ENCODE data around the gene SEMA4G. TPM values are rescaled to one million over a fixed set of nuclear protein-coding genes. Genes with fewer than 3 reads are reported as not detected.

Gene SEMA4G
- total and polyA plus RNA-seq, 2 experiments from 2014 or later: 5.3 to 8.5 TPM

DNA sequence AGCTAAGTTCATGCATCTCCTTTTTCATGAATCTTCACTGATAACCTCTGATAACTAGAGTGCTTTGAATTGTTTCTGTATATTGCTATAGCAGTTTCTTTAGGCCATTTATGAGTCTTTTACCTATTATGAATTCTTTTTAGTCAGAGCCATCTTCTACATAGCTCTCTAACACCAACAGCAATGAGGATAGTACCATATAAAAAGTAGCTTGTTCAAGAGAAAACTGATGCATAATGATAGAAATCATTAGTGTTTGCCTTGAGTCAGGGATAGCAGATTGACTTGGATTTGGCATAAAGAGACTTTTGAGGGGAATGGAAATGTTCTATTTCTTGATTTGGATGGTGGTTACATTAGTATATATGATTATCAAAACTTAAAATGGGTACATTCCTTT lies 25.8 kb upstream of the SEMA4G start:
- no peak for TF ChIP-seq JUNB (IDR thresholded peaks at IDR 0.05; ENCODE audit: unreplicated experiment)
- no peak for TF ChIP-seq EZH2 (IDR thresholded peaks at IDR 0.05; ENCODE audit: low read depth, unreplicated experiment)
- no peak for TF ChIP-seq ETS1 (IDR thresholded peaks at IDR 0.05)
- TF ChIP-seq ZNF331 (CRISPR knock-in tag; IDR thresholded peaks at IDR 0.05; ENCODE audit: low read depth): no peak
- TF ChIP-seq POLR2AphosphoS5 (IDR thresholded peaks at IDR 0.05; ENCODE audit: low read depth): no peak
- TF ChIP-seq EZH2phosphoT487 (IDR thresholded peaks at IDR 0.05; ENCODE audit: unreplicated experiment): no peak
- TF ChIP-seq, protein P1, sequence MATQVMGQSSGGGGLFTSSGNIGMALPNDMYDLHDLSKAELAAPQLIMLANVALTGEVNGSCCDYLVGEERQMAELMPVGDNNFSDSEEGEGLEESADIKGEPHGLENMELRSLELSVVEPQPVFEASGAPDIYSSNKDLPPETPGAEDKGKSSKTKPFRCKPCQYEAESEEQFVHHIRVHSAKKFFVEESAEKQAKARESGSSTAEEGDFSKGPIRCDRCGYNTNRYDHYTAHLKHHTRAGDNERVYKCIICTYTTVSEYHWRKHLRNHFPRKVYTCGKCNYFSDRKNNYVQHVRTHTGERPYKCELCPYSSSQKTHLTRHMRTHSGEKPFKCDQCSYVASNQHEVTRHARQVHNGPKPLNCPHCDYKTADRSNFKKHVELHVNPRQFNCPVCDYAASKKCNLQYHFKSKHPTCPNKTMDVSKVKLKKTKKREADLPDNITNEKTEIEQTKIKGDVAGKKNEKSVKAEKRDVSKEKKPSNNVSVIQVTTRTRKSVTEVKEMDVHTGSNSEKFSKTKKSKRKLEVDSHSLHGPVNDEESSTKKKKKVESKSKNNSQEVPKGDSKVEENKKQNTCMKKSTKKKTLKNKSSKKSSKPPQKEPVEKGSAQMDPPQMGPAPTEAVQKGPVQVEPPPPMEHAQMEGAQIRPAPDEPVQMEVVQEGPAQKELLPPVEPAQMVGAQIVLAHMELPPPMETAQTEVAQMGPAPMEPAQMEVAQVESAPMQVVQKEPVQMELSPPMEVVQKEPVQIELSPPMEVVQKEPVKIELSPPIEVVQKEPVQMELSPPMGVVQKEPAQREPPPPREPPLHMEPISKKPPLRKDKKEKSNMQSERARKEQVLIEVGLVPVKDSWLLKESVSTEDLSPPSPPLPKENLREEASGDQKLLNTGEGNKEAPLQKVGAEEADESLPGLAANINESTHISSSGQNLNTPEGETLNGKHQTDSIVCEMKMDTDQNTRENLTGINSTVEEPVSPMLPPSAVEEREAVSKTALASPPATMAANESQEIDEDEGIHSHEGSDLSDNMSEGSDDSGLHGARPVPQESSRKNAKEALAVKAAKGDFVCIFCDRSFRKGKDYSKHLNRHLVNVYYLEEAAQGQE (IDR thresholded peaks at IDR 0.05; ENCODE audit: unreplicated experiment): no peak
- TF ChIP-seq CTCF (conservative IDR thresholded peaks at IDR 0.05; ENCODE audit: low read depth in 2 of 2): no peak
- Histone ChIP-seq H3K4me2 (no peak overlapping the region), H3K4me1 (ENCODE audit: insufficient read depth) (no peaks in the 10 kb centered on the region), H3F3A (replicated peaks; ENCODE audit: low read depth) (no peaks in the 10 kb centered on the region), H3K9me2 (ENCODE audit: insufficient read depth) (no peaks in the 10 kb centered on the region), H3K27ac (ENCODE audit: low read depth) (no peak overlapping the region), H3K79me2 (replicated peaks; ENCODE audit: insufficient read depth) (no peaks in the 10 kb centered on the region), H2AFZ (no peak overlapping the region), H3K36me3 (ENCODE audit: insufficient read depth) (peaks cover 36% of the 10 kb centered on the region), H3K27me3 (ENCODE audit: insufficient read depth) (no peaks in the 10 kb centered on the region), H4K20me1 (replicated peaks; ENCODE audit: insufficient read depth) (no peaks in the 10 kb centered on the region), H3K4me3 (no peak overlapping the region)
- peaks cover 59% of the 10 kb centered on the region for H3K36me3 Mint-ChIP-seq (ENCODE audit: low read depth)
- DNase-seq (ENCODE audit: low spot score) (no peak), ATAC-seq (no peak)
- H3K27me3 Mint-ChIP-seq (ENCODE audit: insufficient read depth, low read depth, poor library complexity): no peaks in the 10 kb centered on the region
- no peak overlapping the region for H3K4me3 Mint-ChIP-seq
- H3K9me3 Mint-ChIP-seq: no peaks in the 10 kb centered on the region; the same call in 2 of the 3 replicates
- H3K27ac Mint-ChIP-seq: no peak overlapping the region
- no peaks in the 10 kb centered on the region for H3K4me1 Mint-ChIP-seq

- Mint-ChIP-seq H3K27me3 (ENCODE audit: insufficient read depth, low read depth, poor library complexity) (no peaks in the 10 kb centered on the region), H3K36me3 (ENCODE audit: low read depth) (peaks cover 56% of the 10 kb centered on the region), H3K4me1 (no peaks in the 10 kb centered on the region), H3K4me3 (no peak overlapping the region), H3K27ac (no peak overlapping the region), H3K9me3 (no peaks in the 10 kb centered on the region; the same call in 2 of the 3 replicates)
- Histone ChIP-seq H3K4me3 (no peak overlapping the region), H3K36me3 (ENCODE audit: insufficient read depth) (peaks cover 39% of the 10 kb centered on the region), H3K27me3 (ENCODE audit: insufficient read depth) (no peaks in the 10 kb centered on the region), H3K27ac (ENCODE audit: low read depth) (no peak overlapping the region), H3K4me2 (no peak overlapping the region), H3F3A (replicated peaks; ENCODE audit: low read depth) (no peaks in the 10 kb centered on the region), H3K4me1 (ENCODE audit: insufficient read depth) (no peaks in the 10 kb centered on the region), H3K79me2 (replicated peaks; ENCODE audit: insufficient read depth) (no peaks in the 10 kb centered on the region), H4K20me1 (replicated peaks; ENCODE audit: insufficient read depth) (0 out of 2 replicates have a peak, but pooled peaks cover 4% of the 10 kb centered on the region), H2AFZ (no peak overlapping the region), H3K9me2 (ENCODE audit: insufficient read depth) (no peaks in the 10 kb centered on the region)
- ATAC-seq: no peak
- DNase-seq (ENCODE audit: low spot score): no peak
- TF ChIP-seq EZH2 (IDR thresholded peaks at IDR 0.05; ENCODE audit: low read depth, unreplicated experiment) (no peak), EZH2phosphoT487 (IDR thresholded peaks at IDR 0.05; ENCODE audit: unreplicated experiment) (no peak), CREB1 (CRISPR knock-in tag; IDR thresholded peaks at IDR 0.05; ENCODE audit: low read depth) (no peak), JUNB (IDR thresholded peaks at IDR 0.05; ENCODE audit: unreplicated experiment) (no peak), STAT1 (IDR thresholded peaks at IDR 0.05; ENCODE audit: unreplicated experiment) (no peak)
Observed at GRCh38 chr10:100945754-100946153, 23.6 kb upstream of the SEMA4G start.
